Panc1 (cell line): ENCODE measurements around the gene NR1H3.

Experiments
- POLR2AphosphoS5 ChIP-seq: IDR thresholded peaks from 2 replicates; pipeline ENCODE4 v1.6.1; 2012; ENCODE audit warnings: mild to moderate bottlenecking, low read depth, low read length, moderate library complexity
- SIN3A ChIP-seq: IDR thresholded peaks from 2 replicates; pipeline ENCODE4 v1.6.1; 2012; ENCODE audit warnings: low read depth, mild to moderate bottlenecking, low read length, moderate library complexity, borderline replicate concordance; ENCODE audit not compliant: insufficient read depth
- TCF7L2 ChIP-seq: IDR thresholded peaks from 2 replicates; pipeline ENCODE4 v1.6.1; 2011; ENCODE audit warnings: mild to moderate bottlenecking, low read depth, low read length, inconsistent platforms
- TF ChIP-seq, protein P1 (sequence below): fragments of 450-650 bp; IDR thresholded peaks from 2 replicates; pipeline ENCODE4 v1.5.1; 2017; ENCODE audit warnings: mild to moderate bottlenecking
- TF ChIP-seq, protein P2 (sequence below), 2 experiments: IDR thresholded peaks; 2 replicates each; pipeline ENCODE4 v1.6.1; 2011 to 2012; ENCODE audit warnings: low read depth in 2 of 2, control low read depth in 1 of 2, low read length in 1 of 2, mild to moderate bottlenecking in 1 of 2, moderate library complexity in 1 of 2; ENCODE audit not compliant: insufficient read depth in 1 of 2

GRCh38 chr11:47253660-47254059 lies 4.1 kb upstream of the NR1H3 start:
- TF ChIP-seq, protein P1, sequence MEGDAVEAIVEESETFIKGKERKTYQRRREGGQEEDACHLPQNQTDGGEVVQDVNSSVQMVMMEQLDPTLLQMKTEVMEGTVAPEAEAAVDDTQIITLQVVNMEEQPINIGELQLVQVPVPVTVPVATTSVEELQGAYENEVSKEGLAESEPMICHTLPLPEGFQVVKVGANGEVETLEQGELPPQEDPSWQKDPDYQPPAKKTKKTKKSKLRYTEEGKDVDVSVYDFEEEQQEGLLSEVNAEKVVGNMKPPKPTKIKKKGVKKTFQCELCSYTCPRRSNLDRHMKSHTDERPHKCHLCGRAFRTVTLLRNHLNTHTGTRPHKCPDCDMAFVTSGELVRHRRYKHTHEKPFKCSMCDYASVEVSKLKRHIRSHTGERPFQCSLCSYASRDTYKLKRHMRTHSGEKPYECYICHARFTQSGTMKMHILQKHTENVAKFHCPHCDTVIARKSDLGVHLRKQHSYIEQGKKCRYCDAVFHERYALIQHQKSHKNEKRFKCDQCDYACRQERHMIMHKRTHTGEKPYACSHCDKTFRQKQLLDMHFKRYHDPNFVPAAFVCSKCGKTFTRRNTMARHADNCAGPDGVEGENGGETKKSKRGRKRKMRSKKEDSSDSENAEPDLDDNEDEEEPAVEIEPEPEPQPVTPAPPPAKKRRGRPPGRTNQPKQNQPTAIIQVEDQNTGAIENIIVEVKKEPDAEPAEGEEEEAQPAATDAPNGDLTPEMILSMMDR, result no peak
- no peak for TF ChIP-seq POLR2AphosphoS5
- TF ChIP-seq TCF7L2, result no peak
- TF ChIP-seq, protein P2, sequence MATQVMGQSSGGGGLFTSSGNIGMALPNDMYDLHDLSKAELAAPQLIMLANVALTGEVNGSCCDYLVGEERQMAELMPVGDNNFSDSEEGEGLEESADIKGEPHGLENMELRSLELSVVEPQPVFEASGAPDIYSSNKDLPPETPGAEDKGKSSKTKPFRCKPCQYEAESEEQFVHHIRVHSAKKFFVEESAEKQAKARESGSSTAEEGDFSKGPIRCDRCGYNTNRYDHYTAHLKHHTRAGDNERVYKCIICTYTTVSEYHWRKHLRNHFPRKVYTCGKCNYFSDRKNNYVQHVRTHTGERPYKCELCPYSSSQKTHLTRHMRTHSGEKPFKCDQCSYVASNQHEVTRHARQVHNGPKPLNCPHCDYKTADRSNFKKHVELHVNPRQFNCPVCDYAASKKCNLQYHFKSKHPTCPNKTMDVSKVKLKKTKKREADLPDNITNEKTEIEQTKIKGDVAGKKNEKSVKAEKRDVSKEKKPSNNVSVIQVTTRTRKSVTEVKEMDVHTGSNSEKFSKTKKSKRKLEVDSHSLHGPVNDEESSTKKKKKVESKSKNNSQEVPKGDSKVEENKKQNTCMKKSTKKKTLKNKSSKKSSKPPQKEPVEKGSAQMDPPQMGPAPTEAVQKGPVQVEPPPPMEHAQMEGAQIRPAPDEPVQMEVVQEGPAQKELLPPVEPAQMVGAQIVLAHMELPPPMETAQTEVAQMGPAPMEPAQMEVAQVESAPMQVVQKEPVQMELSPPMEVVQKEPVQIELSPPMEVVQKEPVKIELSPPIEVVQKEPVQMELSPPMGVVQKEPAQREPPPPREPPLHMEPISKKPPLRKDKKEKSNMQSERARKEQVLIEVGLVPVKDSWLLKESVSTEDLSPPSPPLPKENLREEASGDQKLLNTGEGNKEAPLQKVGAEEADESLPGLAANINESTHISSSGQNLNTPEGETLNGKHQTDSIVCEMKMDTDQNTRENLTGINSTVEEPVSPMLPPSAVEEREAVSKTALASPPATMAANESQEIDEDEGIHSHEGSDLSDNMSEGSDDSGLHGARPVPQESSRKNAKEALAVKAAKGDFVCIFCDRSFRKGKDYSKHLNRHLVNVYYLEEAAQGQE (IDR thresholded peaks at IDR 0.05; ENCODE audit: insufficient read depth in 1 of 2, low read depth in 2 of 2, low read length in 1 of 2), result no peak
- no peak for TF ChIP-seq SIN3A
